ENCODE measurements around the gene FAM98B. TPM values are rescaled to one million over a fixed set of nuclear protein-coding genes. Genes with fewer than 3 reads are reported as not detected.

The FAM98B gene
- total and polyA plus RNA-seq, 2 experiments from 2014 or later = 10.1 to 32.5 TPM

DNA sequence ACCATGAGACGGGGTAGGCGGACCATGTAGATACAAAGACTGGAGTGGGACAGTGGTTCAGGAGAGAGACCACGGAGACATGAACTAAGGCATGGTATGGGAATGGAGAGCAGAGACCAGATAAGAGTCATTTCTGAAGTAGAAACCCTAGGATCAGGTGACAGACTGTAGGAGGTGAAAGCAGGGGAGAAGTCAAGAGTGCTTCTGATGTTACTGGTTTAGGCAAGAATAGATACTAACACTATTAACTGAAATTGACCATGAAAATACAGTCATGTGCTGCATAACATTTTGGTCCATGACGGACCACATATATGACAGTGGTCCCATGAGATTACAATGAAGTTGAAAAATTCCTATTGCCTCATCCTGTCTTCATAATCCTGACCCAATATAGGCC, 69.0 kb downstream of the FAM98B start:
- ATAC-seq (no peak), DNase-seq (ENCODE audit: low spot score) (no peak)
- Histone ChIP-seq H4K20me1 (replicated peaks; ENCODE audit: insufficient read depth) (no peaks in the 10 kb centered on the region), H3K27me3 (ENCODE audit: insufficient read depth) (no peaks in the 10 kb centered on the region), H3K4me2 (no peak overlapping the region), H3K9me2 (ENCODE audit: insufficient read depth) (no peaks in the 10 kb centered on the region), H3K4me1 (ENCODE audit: insufficient read depth) (no peaks in the 10 kb centered on the region), H3F3A (replicated peaks; ENCODE audit: low read depth) (no peaks in the 10 kb centered on the region), H3K27ac (ENCODE audit: low read depth) (no peak overlapping the region), H2AFZ (no peak overlapping the region), H3K36me3 (ENCODE audit: insufficient read depth) (no peaks in the 10 kb centered on the region), H3K79me2 (replicated peaks; ENCODE audit: insufficient read depth) (no peaks in the 10 kb centered on the region), H3K4me3 (no peak overlapping the region)
- Mint-ChIP-seq H3K9me3 (no peaks in the 10 kb centered on the region), H3K36me3 (ENCODE audit: low read depth) (no peaks in the 10 kb centered on the region), H3K4me3 (no peak overlapping the region), H3K4me1 (peaks cover 14% of the 10 kb centered on the region; the same call in 2 of the 3 replicates), H3K27ac (no peak overlapping the region), H3K27me3 (ENCODE audit: insufficient read depth, low read depth, poor library complexity) (peaks cover 3% of the 10 kb centered on the region)
- TF ChIP-seq NANOG (IDR thresholded peaks at IDR 0.05; ENCODE audit: borderline replicate concordance) = no peak
- no peak for TF ChIP-seq EZH2 (IDR thresholded peaks at IDR 0.05; ENCODE audit: low read depth, unreplicated experiment)
- no peak for TF ChIP-seq ZNF331 (CRISPR knock-in tag; IDR thresholded peaks at IDR 0.05; ENCODE audit: low read depth)
- TF ChIP-seq STAT1 (IDR thresholded peaks at IDR 0.05; ENCODE audit: unreplicated experiment) = no peak
- TF ChIP-seq CREB1 (CRISPR knock-in tag; IDR thresholded peaks at IDR 0.05; ENCODE audit: low read depth) = no peak
- TF ChIP-seq, protein P1, sequence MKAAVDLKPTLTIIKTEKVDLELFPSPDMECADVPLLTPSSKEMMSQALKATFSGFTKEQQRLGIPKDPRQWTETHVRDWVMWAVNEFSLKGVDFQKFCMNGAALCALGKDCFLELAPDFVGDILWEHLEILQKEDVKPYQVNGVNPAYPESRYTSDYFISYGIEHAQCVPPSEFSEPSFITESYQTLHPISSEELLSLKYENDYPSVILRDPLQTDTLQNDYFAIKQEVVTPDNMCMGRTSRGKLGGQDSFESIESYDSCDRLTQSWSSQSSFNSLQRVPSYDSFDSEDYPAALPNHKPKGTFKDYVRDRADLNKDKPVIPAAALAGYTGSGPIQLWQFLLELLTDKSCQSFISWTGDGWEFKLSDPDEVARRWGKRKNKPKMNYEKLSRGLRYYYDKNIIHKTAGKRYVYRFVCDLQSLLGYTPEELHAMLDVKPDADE (IDR thresholded peaks at IDR 0.05) = no peak
- TF ChIP-seq, protein P2, sequence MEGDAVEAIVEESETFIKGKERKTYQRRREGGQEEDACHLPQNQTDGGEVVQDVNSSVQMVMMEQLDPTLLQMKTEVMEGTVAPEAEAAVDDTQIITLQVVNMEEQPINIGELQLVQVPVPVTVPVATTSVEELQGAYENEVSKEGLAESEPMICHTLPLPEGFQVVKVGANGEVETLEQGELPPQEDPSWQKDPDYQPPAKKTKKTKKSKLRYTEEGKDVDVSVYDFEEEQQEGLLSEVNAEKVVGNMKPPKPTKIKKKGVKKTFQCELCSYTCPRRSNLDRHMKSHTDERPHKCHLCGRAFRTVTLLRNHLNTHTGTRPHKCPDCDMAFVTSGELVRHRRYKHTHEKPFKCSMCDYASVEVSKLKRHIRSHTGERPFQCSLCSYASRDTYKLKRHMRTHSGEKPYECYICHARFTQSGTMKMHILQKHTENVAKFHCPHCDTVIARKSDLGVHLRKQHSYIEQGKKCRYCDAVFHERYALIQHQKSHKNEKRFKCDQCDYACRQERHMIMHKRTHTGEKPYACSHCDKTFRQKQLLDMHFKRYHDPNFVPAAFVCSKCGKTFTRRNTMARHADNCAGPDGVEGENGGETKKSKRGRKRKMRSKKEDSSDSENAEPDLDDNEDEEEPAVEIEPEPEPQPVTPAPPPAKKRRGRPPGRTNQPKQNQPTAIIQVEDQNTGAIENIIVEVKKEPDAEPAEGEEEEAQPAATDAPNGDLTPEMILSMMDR (conservative IDR thresholded peaks at IDR 0.05; ENCODE audit: low read depth in 2 of 2) = no peak
- TF ChIP-seq ZNF114 (CRISPR knock-in tag; IDR thresholded peaks at IDR 0.05) = no peak
- no peak for TF ChIP-seq EZH2phosphoT487 (IDR thresholded peaks at IDR 0.05; ENCODE audit: unreplicated experiment)
- TF ChIP-seq, protein P3, sequence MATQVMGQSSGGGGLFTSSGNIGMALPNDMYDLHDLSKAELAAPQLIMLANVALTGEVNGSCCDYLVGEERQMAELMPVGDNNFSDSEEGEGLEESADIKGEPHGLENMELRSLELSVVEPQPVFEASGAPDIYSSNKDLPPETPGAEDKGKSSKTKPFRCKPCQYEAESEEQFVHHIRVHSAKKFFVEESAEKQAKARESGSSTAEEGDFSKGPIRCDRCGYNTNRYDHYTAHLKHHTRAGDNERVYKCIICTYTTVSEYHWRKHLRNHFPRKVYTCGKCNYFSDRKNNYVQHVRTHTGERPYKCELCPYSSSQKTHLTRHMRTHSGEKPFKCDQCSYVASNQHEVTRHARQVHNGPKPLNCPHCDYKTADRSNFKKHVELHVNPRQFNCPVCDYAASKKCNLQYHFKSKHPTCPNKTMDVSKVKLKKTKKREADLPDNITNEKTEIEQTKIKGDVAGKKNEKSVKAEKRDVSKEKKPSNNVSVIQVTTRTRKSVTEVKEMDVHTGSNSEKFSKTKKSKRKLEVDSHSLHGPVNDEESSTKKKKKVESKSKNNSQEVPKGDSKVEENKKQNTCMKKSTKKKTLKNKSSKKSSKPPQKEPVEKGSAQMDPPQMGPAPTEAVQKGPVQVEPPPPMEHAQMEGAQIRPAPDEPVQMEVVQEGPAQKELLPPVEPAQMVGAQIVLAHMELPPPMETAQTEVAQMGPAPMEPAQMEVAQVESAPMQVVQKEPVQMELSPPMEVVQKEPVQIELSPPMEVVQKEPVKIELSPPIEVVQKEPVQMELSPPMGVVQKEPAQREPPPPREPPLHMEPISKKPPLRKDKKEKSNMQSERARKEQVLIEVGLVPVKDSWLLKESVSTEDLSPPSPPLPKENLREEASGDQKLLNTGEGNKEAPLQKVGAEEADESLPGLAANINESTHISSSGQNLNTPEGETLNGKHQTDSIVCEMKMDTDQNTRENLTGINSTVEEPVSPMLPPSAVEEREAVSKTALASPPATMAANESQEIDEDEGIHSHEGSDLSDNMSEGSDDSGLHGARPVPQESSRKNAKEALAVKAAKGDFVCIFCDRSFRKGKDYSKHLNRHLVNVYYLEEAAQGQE (IDR thresholded peaks at IDR 0.05; ENCODE audit: unreplicated experiment) = no peak
- no peak for TF ChIP-seq JUNB (IDR thresholded peaks at IDR 0.05; ENCODE audit: unreplicated experiment)
- TF ChIP-seq POLR2AphosphoS5 (IDR thresholded peaks at IDR 0.05; ENCODE audit: low read depth) = no peak
- TF ChIP-seq, protein P4, sequence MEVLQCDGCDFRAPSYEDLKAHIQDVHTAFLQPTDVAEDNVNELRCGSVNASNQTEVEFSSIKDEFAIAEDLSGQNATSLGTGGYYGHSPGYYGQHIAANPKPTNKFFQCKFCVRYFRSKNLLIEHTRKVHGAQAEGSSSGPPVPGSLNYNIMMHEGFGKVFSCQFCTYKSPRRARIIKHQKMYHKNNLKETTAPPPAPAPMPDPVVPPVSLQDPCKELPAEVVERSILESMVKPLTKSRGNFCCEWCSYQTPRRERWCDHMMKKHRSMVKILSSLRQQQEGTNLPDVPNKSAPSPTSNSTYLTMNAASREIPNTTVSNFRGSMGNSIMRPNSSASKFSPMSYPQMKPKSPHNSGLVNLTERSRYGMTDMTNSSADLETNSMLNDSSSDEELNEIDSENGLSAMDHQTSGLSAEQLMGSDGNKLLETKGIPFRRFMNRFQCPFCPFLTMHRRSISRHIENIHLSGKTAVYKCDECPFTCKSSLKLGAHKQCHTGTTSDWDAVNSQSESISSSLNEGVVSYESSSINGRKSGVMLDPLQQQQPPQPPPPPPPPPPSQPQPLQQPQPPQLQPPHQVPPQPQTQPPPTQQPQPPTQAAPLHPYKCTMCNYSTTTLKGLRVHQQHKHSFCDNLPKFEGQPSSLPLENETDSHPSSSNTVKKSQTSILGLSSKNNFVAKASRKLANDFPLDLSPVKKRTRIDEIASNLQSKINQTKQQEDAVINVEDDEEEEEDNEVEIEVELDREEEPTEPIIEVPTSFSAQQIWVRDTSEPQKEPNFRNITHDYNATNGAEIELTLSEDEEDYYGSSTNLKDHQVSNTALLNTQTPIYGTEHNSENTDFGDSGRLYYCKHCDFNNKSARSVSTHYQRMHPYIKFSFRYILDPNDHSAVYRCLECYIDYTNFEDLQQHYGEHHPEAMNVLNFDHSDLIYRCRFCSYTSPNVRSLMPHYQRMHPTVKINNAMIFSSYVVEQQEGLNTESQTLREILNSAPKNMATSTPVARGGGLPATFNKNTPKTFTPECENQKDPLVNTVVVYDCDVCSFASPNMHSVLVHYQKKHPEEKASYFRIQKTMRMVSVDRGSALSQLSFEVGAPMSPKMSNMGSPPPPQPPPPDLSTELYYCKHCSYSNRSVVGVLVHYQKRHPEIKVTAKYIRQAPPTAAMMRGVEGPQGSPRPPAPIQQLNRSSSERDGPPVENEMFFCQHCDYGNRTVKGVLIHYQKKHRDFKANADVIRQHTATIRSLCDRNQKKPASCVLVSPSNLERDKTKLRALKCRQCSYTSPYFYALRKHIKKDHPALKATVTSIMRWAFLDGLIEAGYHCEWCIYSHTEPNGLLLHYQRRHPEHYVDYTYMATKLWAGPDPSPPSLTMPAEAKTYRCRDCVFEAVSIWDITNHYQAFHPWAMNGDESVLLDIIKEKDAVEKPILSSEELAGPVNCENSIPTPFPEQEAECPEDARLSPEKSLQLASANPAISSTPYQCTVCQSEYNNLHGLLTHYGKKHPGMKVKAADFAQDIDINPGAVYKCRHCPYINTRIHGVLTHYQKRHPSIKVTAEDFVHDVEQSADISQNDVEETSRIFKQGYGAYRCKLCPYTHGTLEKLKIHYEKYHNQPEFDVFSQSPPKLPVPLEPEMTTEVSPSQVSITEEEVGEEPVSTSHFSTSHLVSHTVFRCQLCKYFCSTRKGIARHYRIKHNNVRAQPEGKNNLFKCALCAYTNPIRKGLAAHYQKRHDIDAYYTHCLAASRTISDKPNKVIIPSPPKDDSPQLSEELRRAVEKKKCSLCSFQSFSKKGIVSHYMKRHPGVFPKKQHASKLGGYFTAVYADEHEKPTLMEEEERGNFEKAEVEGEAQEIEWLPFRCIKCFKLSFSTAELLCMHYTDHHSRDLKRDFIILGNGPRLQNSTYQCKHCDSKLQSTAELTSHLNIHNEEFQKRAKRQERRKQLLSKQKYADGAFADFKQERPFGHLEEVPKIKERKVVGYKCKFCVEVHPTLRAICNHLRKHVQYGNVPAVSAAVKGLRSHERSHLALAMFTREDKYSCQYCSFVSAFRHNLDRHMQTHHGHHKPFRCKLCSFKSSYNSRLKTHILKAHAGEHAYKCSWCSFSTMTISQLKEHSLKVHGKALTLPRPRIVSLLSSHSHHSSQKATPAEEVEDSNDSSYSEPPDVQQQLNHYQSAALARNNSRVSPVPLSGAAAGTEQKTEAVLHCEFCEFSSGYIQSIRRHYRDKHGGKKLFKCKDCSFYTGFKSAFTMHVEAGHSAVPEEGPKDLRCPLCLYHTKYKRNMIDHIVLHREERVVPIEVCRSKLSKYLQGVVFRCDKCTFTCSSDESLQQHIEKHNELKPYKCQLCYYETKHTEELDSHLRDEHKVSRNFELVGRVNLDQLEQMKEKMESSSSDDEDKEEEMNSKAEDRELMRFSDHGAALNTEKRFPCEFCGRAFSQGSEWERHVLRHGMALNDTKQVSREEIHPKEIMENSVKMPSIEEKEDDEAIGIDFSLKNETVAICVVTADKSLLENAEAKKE (CRISPR knock-in tag; IDR thresholded peaks at IDR 0.05) = no peak

Data from GM23338 (cell line).